Astrocyte of the cerebellum (primary cell): Measurements from ENCODE around the gene AKR1B15.

Experiments used
- DNase-seq: peaks from one replicate; pipeline ENCODE4 v3.0.0-alpha.2; 2011; ENCODE audit warnings: low read depth
- H3K4me3 ChIP-seq: 2 replicates; pipeline ENCODE4 v1.5.1; 2011; ENCODE audit warnings: mild to moderate bottlenecking, low read depth, low read length, moderate library complexity
- CTCF ChIP-seq: IDR thresholded peaks from 2 replicates; pipeline ENCODE4 v1.5.1; 2012; ENCODE audit warnings: low read length, low read depth, moderate library complexity, mild to moderate bottlenecking; ENCODE audit errors: missing control alignments
- in situ Hi-C: cut with HindIII; loops from 2 replicates; pipeline ENCODE4 v1.10.0; 2017; ENCODE audit warnings: low sequenced_read_pairs

AKR1B15 gene

GRCh38 chr7:134548877-134549276 lies at the start of gene AKR1B15:
Gene AKR1B15 (plus strand): TSS chr7:134549110. CDS start chr7:134564620, 15,510 bp downstream.
- in situ Hi-C loops: no loop called here
- no peak for DNase-seq
- no peak within 1 kb of the TSS for H3K4me3 ChIP-seq
- TF ChIP-seq CTCF: no peak

DNA sequence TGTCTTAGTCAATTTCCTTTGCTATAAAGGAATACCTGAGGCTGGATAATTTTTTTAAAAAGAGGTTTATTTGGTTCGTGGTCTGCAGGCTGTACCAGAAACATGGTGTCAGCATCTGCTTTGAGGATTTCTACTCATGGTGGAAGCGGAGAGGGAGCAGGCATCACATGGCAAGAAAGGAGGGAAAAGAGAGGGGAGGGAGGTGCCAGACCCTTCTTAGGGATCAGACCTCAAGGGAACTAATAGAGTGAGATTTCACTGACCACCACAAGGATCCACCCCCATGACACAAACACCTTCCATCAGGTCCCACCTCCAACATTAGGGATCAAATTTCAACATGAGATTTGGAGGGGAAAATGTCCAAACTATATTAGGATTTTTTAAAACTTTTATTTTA lies 48.5 kb upstream of the AKR1B15 start:
- in situ Hi-C loops: no loop called here
- no peak overlapping the region for H3K4me3 ChIP-seq
- no peak for TF ChIP-seq CTCF
- no peak for DNase-seq

GRCh38 chr7:134500982-134501381 lies 47.9 kb upstream of the AKR1B15 start:
- H3K4me3 ChIP-seq: no peak overlapping the region
- no peak for TF ChIP-seq CTCF
- in situ Hi-C loops: no loop called here
- DNase-seq: no peak

GRCh38 chr7:134502463-134503371 lies 46.2 kb upstream of the AKR1B15 start:
- no peak for TF ChIP-seq CTCF
- in situ Hi-C loops: no loop called here
- no peak overlapping the region for H3K4me3 ChIP-seq
- DNase-seq: no peak

DNA sequence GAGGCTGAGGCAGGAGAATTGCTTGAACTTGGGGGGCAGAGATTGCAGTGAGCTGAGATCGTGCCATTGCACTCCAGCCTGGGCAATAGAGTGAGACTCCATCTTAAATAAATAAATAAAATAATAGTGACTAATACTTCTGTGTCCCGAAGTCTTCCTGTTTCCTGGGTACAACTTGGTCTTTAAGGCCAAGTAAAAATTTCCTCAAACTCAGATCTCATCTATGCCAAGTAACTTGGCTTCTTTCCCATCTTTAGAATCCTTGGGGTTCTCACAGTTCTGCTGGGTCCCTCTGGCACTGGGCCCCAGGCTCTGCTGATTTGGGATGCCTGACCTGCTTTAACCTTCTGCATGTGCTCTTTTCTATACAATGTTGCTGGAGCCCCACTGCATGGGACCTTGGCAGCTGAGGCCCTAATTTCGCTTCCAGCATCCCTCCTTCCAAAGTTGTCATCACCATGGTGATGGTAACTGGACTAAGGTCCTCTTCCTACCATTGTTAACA lies 44.2 kb upstream of the AKR1B15 start:
- no peak for TF ChIP-seq CTCF
- no peak overlapping the region for H3K4me3 ChIP-seq
- no peak for DNase-seq
- in situ Hi-C loops: loop anchor here (5.0 kb wide), 1 partner anchor 38 kb away; no protein-coding TSS in a partner anchor

DNA sequence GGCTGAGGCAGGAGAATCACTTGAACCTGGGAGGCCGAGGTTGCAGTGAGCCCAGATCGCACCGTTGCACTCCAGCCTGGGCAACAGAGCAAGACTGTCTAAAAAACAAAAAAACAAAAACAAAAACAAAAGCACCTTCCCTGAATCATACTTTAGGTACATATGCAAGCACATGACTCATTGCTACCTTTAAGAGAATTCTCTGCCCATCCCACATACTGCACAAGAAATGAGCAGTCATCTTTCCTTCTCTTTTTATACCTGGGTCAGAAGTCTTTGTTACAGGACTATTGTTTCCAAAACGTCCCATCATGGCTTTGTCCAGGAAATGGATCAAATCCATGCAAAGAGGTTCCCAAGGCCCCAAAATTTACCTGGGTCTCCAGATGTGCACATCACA lies 43.1 kb upstream of the AKR1B15 start:
- no peak for TF ChIP-seq CTCF
- no peak overlapping the region for H3K4me3 ChIP-seq
- in situ Hi-C loops: loop anchor here (5.0 kb wide), 1 partner anchor 36 kb away; no protein-coding TSS in a partner anchor
- DNase-seq: no peak
